Loucy (cell line): ENCODE measurements around the gene INS.

Source experiments
- CTCF ChIP-seq: fragments of 200-600 bp; sonication (generic); conservative IDR thresholded peaks from 2 replicates; pipeline ENCODE4 v1.5.1; 2014; ENCODE audit warnings: mild to moderate bottlenecking, antibody characterized with exemption, low read length
- EZH2phosphoT487 ChIP-seq: fragments of 200-600 bp; IDR thresholded peaks from 2 replicates; pipeline ENCODE4 v1.6.1; 2018; ENCODE audit warnings: antibody characterized with exemption, mild to moderate bottlenecking, moderate library complexity, borderline replicate concordance

GRCh38 chr11:2182075-2182474, 21.1 kb upstream of the INS start:
- TF ChIP-seq CTCF (no peak), EZH2phosphoT487 (no peak)
